K562 (cell line): Measurements from ENCODE around the gene ZNF316. TPM values are rescaled to one million over a fixed set of nuclear protein-coding genes. Genes with fewer than 3 reads are reported as not detected.

Source experiments
- ATAC-seq: fragments of 200-7000 bp; cut with Tn5 transposase; 3 replicates; pipeline ENCODE4 v1.9.1; 2020; ENCODE audit warnings: moderate library complexity
- BruUV-seq: library from RNA; stranded (reverse); fragments of 400-500 nt; replicated peaks from 2 replicates; lab custom pipeline; 2021; lab: Mats Ljungman, UMichigan
- CTCF ChIA-PET: fragments of 300-600 bp; formaldehyde crosslinking; extraction: SDS; loops from one replicate; lab custom pipeline; 2021; ENCODE audit warnings: low intra/inter-chr PET ratio; lab: Yijun Ruan, JAX
- POLR2A ChIA-PET: fragments of 300-600, 350-650 bp; sonication (Branson Sonifier 250); formaldehyde crosslinking; extraction: SDS; loops from one replicate; lab custom pipeline; 2021; ENCODE audit warnings: antibody characterized with exemption, inconsistent platforms; lab: Yijun Ruan, JAX
- DNase-seq, 4 experiments: peaks; one replicate each; pipeline versions ENCODE4 v3.0.0 to v3.0.0-alpha.2; 2011 to 2018; ENCODE audit warnings: low spot score in 3 of 4, mixed read lengths in 3 of 4; ENCODE audit errors: extremely low read depth in 1 of 4
- FAIRE-seq: peaks from 2 replicates; lab custom pipeline; 2011; peaks lifted over from hg19 to GRCh38; lab: Jason Lieb, UNC
- H2AFZ ChIP-seq: 2 replicates; pipeline ENCODE4 v1.6.0; 2011; ENCODE audit warnings: low read depth, low read length, control low read depth, inconsistent platforms
- H3K27ac ChIP-seq: fragments of 200-600 bp; 3 replicates; pipeline ENCODE4 v1.8.0; 2011; ENCODE audit warnings: low read depth, mild to moderate bottlenecking, control low read depth, inconsistent platforms, low read length, moderate library complexity, mixed read lengths; ENCODE audit errors: extremely low read depth
- H3K27me3 ChIP-seq, 2 experiments: fragments of 300-600 bp in 1 of 2; 2 replicates in 1 of 2; 3 replicates in 1 of 2; pipeline versions ENCODE4 v1.6.0 to v1.8.0; 2011; ENCODE audit warnings: inconsistent platforms in 2 of 2, low read length in 2 of 2, mild to moderate bottlenecking in 1 of 2, mixed read lengths in 1 of 2, moderate library complexity in 1 of 2; ENCODE audit not compliant: control insufficient read depth in 2 of 2, insufficient read depth in 2 of 2
- H3K36me3 ChIP-seq: fragments of 300-600 bp; 3 replicates; pipeline ENCODE4 v1.8.0; 2011; ENCODE audit warnings: mild to moderate bottlenecking, low read length, inconsistent platforms; ENCODE audit not compliant: control insufficient read depth, insufficient read depth
- H3K4me1 ChIP-seq, 2 experiments: fragments of 200-600 bp in 1 of 2; replicated peaks in 1 of 2; 2 replicates in 1 of 2; 3 replicates in 1 of 2; pipeline versions ENCODE4 v1.5.1 to v1.8.0; 2011; ENCODE audit warnings: inconsistent platforms in 2 of 2, low read length in 2 of 2, mild to moderate bottlenecking in 1 of 2, mixed read lengths in 1 of 2, moderate library complexity in 1 of 2; ENCODE audit not compliant: control insufficient read depth in 2 of 2, insufficient read depth in 2 of 2
- H3K4me2 ChIP-seq: 2 replicates; pipeline ENCODE4 v1.6.1; 2011; ENCODE audit warnings: low read length, control low read depth, inconsistent platforms, mixed read lengths; ENCODE audit not compliant: insufficient read depth
- H3K4me3 ChIP-seq: fragments of 200-600 bp; sonication (generic), shearing (Covaris generic); 2 replicates; pipeline ENCODE4 v1.5.1; 2016; ENCODE audit warnings: control low read depth, inconsistent platforms
- H3K79me2 ChIP-seq: fragments of 200-600 bp; 3 replicates; pipeline ENCODE4 v1.8.0; 2011; ENCODE audit warnings: low read length, inconsistent platforms; ENCODE audit not compliant: control insufficient read depth, insufficient read depth
- H3K9ac ChIP-seq, 2 experiments: 2 replicates each; pipeline versions ENCODE4 v1.6.0 to v1.6.1; 2011; ENCODE audit warnings: low read depth in 2 of 2, low read length in 2 of 2, control low read depth in 1 of 2, inconsistent platforms in 1 of 2, mild to moderate bottlenecking in 1 of 2, mixed read lengths in 1 of 2; ENCODE audit not compliant: insufficient read depth in 1 of 2
- H3K9me1 ChIP-seq: one replicate; pipeline ENCODE4 v1.6.0; 2011; ENCODE audit warnings: inconsistent platforms, mild to moderate bottlenecking, low read length, moderate library complexity; ENCODE audit not compliant: control insufficient read depth, insufficient read depth
- H3K9me3 ChIP-seq: replicated peaks from 2 replicates; pipeline ENCODE4 v1.5.1; 2011; ENCODE audit warnings: low read depth, low read length, inconsistent platforms; ENCODE audit not compliant: control insufficient read depth, insufficient read depth
- H4K20me1 ChIP-seq: replicated peaks from 2 replicates; pipeline ENCODE4 v1.6.1; 2011; ENCODE audit warnings: low read length, inconsistent platforms, mixed read lengths; ENCODE audit not compliant: control insufficient read depth, insufficient read depth
- CBX3 ChIP-seq, 2 experiments: IDR thresholded peaks; 1 replicate in 1 of 2; 2 replicates in 1 of 2; pipeline ENCODE4 v1.6.1; 2012; ENCODE audit warnings: inconsistent platforms in 2 of 2, low read length in 2 of 2, borderline replicate concordance in 1 of 2, control low read depth in 1 of 2
- CCAR2 ChIP-seq: fragments of 200-400 bp; formaldehyde crosslinking; IDR thresholded peaks from 2 replicates; pipeline ENCODE4 v1.6.1; 2017; ENCODE audit warnings: mild to moderate bottlenecking, low read depth, low read length
- CREB5 ChIP-seq: fragments of 250-450 bp; sonication (Bioruptor Pico); IDR thresholded peaks from 2 replicates; pipeline ENCODE4 v1.5.0; 2020; ENCODE audit warnings: mild to moderate bottlenecking
- NR2C1 ChIP-seq, 2 experiments: fragments of 450-650 bp; IDR thresholded peaks; 2 replicates each; pipeline ENCODE4 v1.6.1; 2017; ENCODE audit warnings: mild to moderate bottlenecking in 2 of 2, antibody characterized with exemption in 1 of 2, inconsistent platforms in 1 of 2, missing compliant biosample characterization in 1 of 2, missing genetic modification characterization in 1 of 2
- NRF1 ChIP-seq, 2 experiments: fragments of 450-650 bp; IDR thresholded peaks in 1 of 2; conservative IDR thresholded peaks in 1 of 2; 2 replicates each; pipeline ENCODE4 v1.6.1; 2014; ENCODE audit warnings: mild to moderate bottlenecking in 2 of 2
- SNRNP70 ChIP-seq: fragments of 200-400 bp; formaldehyde crosslinking; optimal IDR thresholded peaks from 2 replicates; pipeline ENCODE3; 2017; ENCODE audit warnings: low read depth, low read length
- SRSF1 ChIP-seq: fragments of 200-400 bp; formaldehyde crosslinking; IDR thresholded peaks from 2 replicates; pipeline ENCODE4 v1.6.1; 2017; ENCODE audit warnings: mild to moderate bottlenecking, low read depth, low read length, moderate library complexity
- TEAD4 ChIP-seq, 2 experiments: sonication (generic) in 1 of 2; formaldehyde crosslinking in 1 of 2; IDR thresholded peaks; 2 replicates each; pipeline versions ENCODE4 v1.6.1 to v1.8.0; 2012 to 2022; ENCODE audit warnings: borderline replicate concordance in 1 of 2, inconsistent platforms in 1 of 2, low read length in 1 of 2, mild to moderate bottlenecking in 1 of 2, missing genetic modification reagents in 1 of 2
- TOE1 ChIP-seq, 2 experiments: fragments of 450-650 bp in 1 of 2; sonication (generic) in 1 of 2; formaldehyde crosslinking in 1 of 2; IDR thresholded peaks; 2 replicates each; pipeline versions ENCODE4 v1.7.1 to v1.8.0; 2016 to 2022; ENCODE audit warnings: borderline replicate concordance in 2 of 2, mild to moderate bottlenecking in 2 of 2, antibody characterized with exemption in 1 of 2, inconsistent platforms in 1 of 2, low read depth in 1 of 2, missing genetic modification reagents in 1 of 2, moderate library complexity in 1 of 2
- TRIM24 ChIP-seq, 2 experiments: fragments of 450-650 bp; IDR thresholded peaks; 2 replicates each; pipeline ENCODE4 v1.6.1; 2016
- TRIM28 ChIP-seq: fragments of 450-650 bp; IDR thresholded peaks from 2 replicates; pipeline ENCODE4 v1.6.1; 2017
- U2AF2 ChIP-seq: fragments of 200-400 bp; formaldehyde crosslinking; optimal IDR thresholded peaks from 2 replicates; pipeline ENCODE3; 2017; ENCODE audit warnings: low read depth, mild to moderate bottlenecking, low read length
- ZBTB43 ChIP-seq: sonication (generic); formaldehyde crosslinking; IDR thresholded peaks from 2 replicates; pipeline ENCODE4 v1.8.0; 2023; ENCODE audit warnings: mild to moderate bottlenecking, missing genetic modification reagents
- ZC3H4 ChIP-seq: sonication (generic); formaldehyde crosslinking; IDR thresholded peaks from 2 replicates; pipeline ENCODE4 v1.9.0; 2021; ENCODE audit warnings: missing genetic modification reagents, borderline replicate concordance
- ZNF274 ChIP-seq: IDR thresholded peaks from 2 replicates; pipeline ENCODE4 v1.6.1; 2011; ENCODE audit warnings: low read depth, mild to moderate bottlenecking, low read length, moderate library complexity, borderline replicate concordance
- ZNF324 ChIP-seq: fragments of 250-450 bp; sonication (Bioruptor Pico); IDR thresholded peaks from 2 replicates; pipeline ENCODE4 v1.4.0; 2020; ENCODE audit warnings: mild to moderate bottlenecking
- ZNF583 ChIP-seq: fragments of 250-450 bp; sonication (Bioruptor Pico); IDR thresholded peaks from 2 replicates; pipeline ENCODE4 v1.4.0; 2020
- ZNF655 ChIP-seq: fragments of 250-450 bp; sonication (Bioruptor Pico); IDR thresholded peaks from 2 replicates; pipeline ENCODE4 v1.5.0; 2021
- ZNF75A ChIP-seq: fragments of 450-650 bp; formaldehyde crosslinking; IDR thresholded peaks from 2 replicates; pipeline ENCODE4 v1.4.0; 2020; ENCODE audit warnings: mild to moderate bottlenecking
- WGBS: fragments of 100-300 bp; shearing (Covaris generic); methylation state at CpG from one replicate; pipeline ENCODE4 v1.1.6; 2016; ENCODE audit warnings: low coverage, mixed read lengths; ENCODE audit not compliant: insufficient coverage; ENCODE audit errors: missing lambda C conversion rate; 5-methylcytosine and 5-hydroxymethylcytosine counted together
- in situ Hi-C: fragments of 300-500 bp; cut with MboI; formaldehyde crosslinking; loops from 4 replicates; pipeline ENCODE4 v1.15.0; 2018; ENCODE audit warnings: inconsistent platforms, mixed read lengths
- intact Hi-C: fragments of 100-400 bp; cut with micrococcal nuclease; formaldehyde crosslinking; loops from 2 replicates; pipeline ENCODE4 v1.14.2; 2022
- polyA plus RNA-seq, 8 experiments: library from polyadenylated mRNA; depleted of rRNA in 4 of 8; stranded (reverse) in 5 of 8; unstranded in 3 of 8; fragments of >200 nt; fragmentation: Nextera tagmentation in 2 of 8; fragmentation: Illumina TruSeq in 1 of 8; extraction: Ambion mirVana in 2 of 8; extraction: Trizol in 1 of 8; gene quantifications; 2 replicates each; pipeline versions ENCODE4 v1.2.1 to v1.2.3, GENCODE V29; 2011 to 2014; ENCODE audit warnings: inconsistent platforms in 1 of 8, missing spikeins in 1 of 8
- total RNA-seq, 7 experiments: library from RNA; depleted of rRNA in 6 of 7; stranded (reverse); fragments of >200 nt in 6 of 7; fragmentation: Illumina TruSeq in 2 of 7; extraction: Trizol in 2 of 7; gene quantifications; 2 replicates each; pipeline versions ENCODE4 v1.2.1 to v1.2.3, GENCODE V29; 2011 to 2021; ENCODE audit warnings: low replicate concordance in 1 of 7

The ZNF316 gene
- total and polyA plus RNA-seq, 9 of the 15 experiments (the other 6 are each of a cell fraction or from before 2014, with no cell fraction given), result 0.10 to 34.0 (median 8.6) TPM

DNA sequence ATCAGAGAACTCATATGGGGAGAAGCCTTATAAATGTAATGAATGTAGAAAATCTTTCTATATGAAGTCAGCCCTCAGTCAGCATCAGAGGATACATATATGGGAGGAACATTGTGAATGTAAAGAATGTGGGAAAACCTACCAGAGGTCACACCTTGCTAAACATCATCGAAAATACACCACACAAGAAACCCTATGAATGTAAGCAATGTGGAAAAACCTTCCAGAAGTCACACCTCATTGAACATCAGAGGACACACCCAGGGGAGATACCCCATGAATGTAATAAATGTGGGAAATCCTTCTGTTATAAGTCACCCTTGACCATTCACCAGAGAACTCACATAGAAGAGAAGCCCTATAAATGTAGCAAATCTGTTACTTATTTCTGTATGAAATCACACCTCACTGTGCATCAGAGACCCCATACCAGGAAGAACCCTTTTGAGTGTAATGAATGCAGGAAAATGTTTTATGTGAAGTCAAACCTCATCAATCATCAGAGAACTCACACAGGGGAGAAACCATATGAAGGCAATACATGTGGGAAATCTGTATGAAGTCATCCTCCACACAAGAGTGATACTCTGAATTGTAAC is 38.8 kb downstream of the ZNF316 start:
- intact Hi-C loops (no loop called here), in situ Hi-C loops (no loop called here)
- no peaks in the 10 kb centered on the region for H3K4me1 ChIP-seq
- BruUV-seq, result no TSS peak
- no peaks in the 10 kb centered on the region for H4K20me1 ChIP-seq
- no peak for FAIRE-seq
- H3K36me3 ChIP-seq, result no peaks in the 10 kb centered on the region
- H3K27me3 ChIP-seq, result no peaks in the 10 kb centered on the region
- H3K4me3 ChIP-seq, result no peak overlapping the region
- no peak for ATAC-seq
- no peak overlapping the region for H3K27ac ChIP-seq
- H3K79me2 ChIP-seq, result no peaks in the 10 kb centered on the region
- H3K9ac ChIP-seq, result no peak overlapping the region
- H3K4me2 ChIP-seq, result no peak overlapping the region
- 0% methylated on average over 1 of the region's 1 CpG for WGBS
- H3K9me1 ChIP-seq, result no peaks in the 10 kb centered on the region
- POLR2A ChIA-PET, result no interaction called here
- DNase-seq, result no peak
- H2AFZ ChIP-seq, result no peak overlapping the region
- CTCF ChIA-PET, result no interaction called here
- H3K9me3 ChIP-seq, result peaks cover 16% of the 10 kb centered on the region
- TF ChIP-seq ZNF75A (CRISPR knock-in tag) (peak; percentile 93), NR2C1 (IDR thresholded peaks at IDR 0.05) (no peak), NR2C1 (tag; IDR thresholded peaks at IDR 0.05) (no peak), TOE1 (IDR thresholded peaks at IDR 0.05; ENCODE audit: borderline replicate concordance) (no peak), TOE1 (CRISPR knock-in tag; IDR thresholded peaks at IDR 0.05; ENCODE audit: borderline replicate concordance, low read depth) (no peak), ZNF274 (peak; percentile 98), ZC3H4 (CRISPR knock-in tag) (no peak), ZNF655 (no peak), ZNF583 (no peak), TEAD4 (IDR thresholded peaks at IDR 0.05; ENCODE audit: low read length) (no peak), TEAD4 (CRISPR knock-in tag; IDR thresholded peaks at IDR 0.05; ENCODE audit: borderline replicate concordance) (no peak), CBX3 (IDR thresholded peaks at IDR 0.05; ENCODE audit: borderline replicate concordance in 1 of 2, low read length in 2 of 2) (peak in 1 of 2 experiments; percentile 52; a peak in 2 of 3 replicates), ZBTB43 (no peak), ZNF324 (CRISPR knock-in tag) (no peak), CREB5 (CRISPR knock-in tag) (no peak), TRIM24 (IDR thresholded peaks at IDR 0.05) (peak in 1 of 2 experiments; percentile 64; a peak in 2 of 4 replicates), TRIM28 (peak; percentile 91), SRSF1 (no peak), U2AF2 (no peak), CCAR2 (no peak), NRF1 (conservative IDR thresholded peaks at IDR 0.05 in 1 of 2, IDR thresholded peaks at IDR 0.05 in 1 of 2) (no peak), SNRNP70 (no peak)
